Midbrain (tissue), 1 donor: ENCODE data around the gene FIBP.

Source experiments
- DNase-seq: peaks from one replicate; lab custom pipeline; 2025; lab: John Stamatoyannopoulos, UW

The FIBP gene

GRCh38 chr11:65890324-65891218 is 2.3 kb upstream of the FIBP start, which contains the start of gene CCDC85B:
CCDC85B (plus strand) TSS chr11:65890673; CDS start chr11:65890784, 111 bp downstream.
- DNase-seq: peak; percentile 96

GRCh38 chr11:65887723-65888162 is 528 bp downstream of the FIBP start:
- DNase-seq: no peak

GRCh38 chr11:65886826-65887722 is 1.2 kb downstream of the FIBP start:
- no peak for DNase-seq

GRCh38 chr11:65885808-65886536 is 2.3 kb downstream of the FIBP start:
- no peak for DNase-seq

GRCh38 chr11:65885231-65885630 is 3.0 kb downstream of the FIBP start:
- DNase-seq: no peak

- DNase-seq: peak; percentile 80
Measured at GRCh38 chr11:65884716-65885092, 3.6 kb downstream of the FIBP start.

GRCh38 chr11:65883786-65884715 is 4.2 kb downstream of the FIBP start:
- DNase-seq: no peak

GRCh38 chr11:65883058-65883761 is 5.1 kb downstream of the FIBP start:
- no peak for DNase-seq

- DNase-seq: no peak
Measured at GRCh38 chr11:65882120-65883057, 5.9 kb downstream of the FIBP start.

GRCh38 chr11:65880844-65881421 is 7.3 kb downstream of the FIBP start:
- DNase-seq: no peak

GRCh38 chr11:65880027-65880426 is 8.2 kb downstream of the FIBP start:
- DNase-seq: no peak

GRCh38 chr11:65879617-65880016 is 8.7 kb downstream of the FIBP start, which contains the start of gene CTSW:
CTSW (plus strand) TSS chr11:65879837; CDS start chr11:65879855, 18 bp downstream.
- no peak for DNase-seq

- peak; percentile 94 for DNase-seq
Measured at GRCh38 chr11:65873318-65874156, 14.7 kb downstream of the FIBP start.

GRCh38 chr11:65872586-65873317 is 15.5 kb downstream of the FIBP start, which contains the start of gene EFEMP2:
EFEMP2 (minus strand) TSS chr11:65872800; CDS start chr11:65872354, 446 bp downstream.
- DNase-seq: no peak

GRCh38 chr11:65871811-65872548 is 16.3 kb downstream of the FIBP start:
- DNase-seq: peak; percentile 3
